PC-9 (cell line): ENCODE data around the gene FEM1C. TPM values are rescaled to one million over a fixed set of nuclear protein-coding genes. Genes with fewer than 3 reads are reported as not detected.

Source experiments
- BruUV-seq: library from RNA; stranded (reverse); fragments of 400-500 nt; replicated peaks from 2 replicates; lab custom pipeline; 2021; lab: Mats Ljungman, UMichigan
- CTCF ChIA-PET: fragments of 300-600 bp; sonication (Branson Sonifier 250); formaldehyde crosslinking; loops from one replicate; lab custom pipeline; 2022; ENCODE audit warnings: antibody characterized with exemption; lab: Charles Lee
- POLR2A ChIA-PET: fragments of 300-600 bp; sonication (Branson Sonifier 250); formaldehyde crosslinking; loops from one replicate; lab custom pipeline; 2022; ENCODE audit warnings: antibody characterized with exemption; ENCODE audit not compliant: unreplicated experiment; lab: Charles Lee
- DNase-seq, 2 experiments: peaks; one replicate each; pipeline versions ENCODE4 v3.0.0 to v3.0.0-alpha.2; 2015 to 2022; ENCODE audit warnings: mixed read lengths in 1 of 2
- H2AFZ ChIP-seq: fragments of 200-600 bp; sonication (generic); 2 replicates; pipeline ENCODE4 v1.8.1; 2017; ENCODE audit warnings: antibody characterized with exemption
- H3F3A ChIP-seq: fragments of 200-600 bp; sonication (generic); 2 replicates; pipeline ENCODE4 v1.8.1; 2017; ENCODE audit warnings: antibody characterized with exemption, mild to moderate bottlenecking, low read depth; ENCODE audit not compliant: insufficient read depth
- H3K27ac ChIP-seq: fragments of 200-600 bp; sonication (generic); 2 replicates; pipeline ENCODE4 v1.6.1; 2016; ENCODE audit warnings: mixed run types
- H3K27me3 ChIP-seq: fragments of 200-600 bp; sonication (generic); 2 replicates; pipeline ENCODE4 v1.6.1; 2016; ENCODE audit warnings: low read depth, mixed run types; ENCODE audit not compliant: insufficient read depth
- H3K36me3 ChIP-seq: fragments of 200-600 bp; sonication (generic); 2 replicates; pipeline ENCODE4 v1.6.1; 2016; ENCODE audit warnings: low read depth, mixed run types
- H3K4me1 ChIP-seq: fragments of 200-600 bp; sonication (generic); replicated peaks from 2 replicates; pipeline ENCODE4 v1.6.1; 2016; ENCODE audit warnings: mixed run types; ENCODE audit not compliant: insufficient read depth
- H3K4me2 ChIP-seq: fragments of 200-600 bp; sonication (generic); 2 replicates; pipeline ENCODE4 v1.6.1; 2017; ENCODE audit warnings: mixed run types
- H3K4me3 ChIP-seq: fragments of 200-600 bp; sonication (generic); 2 replicates; pipeline ENCODE4 v1.6.1; 2016; ENCODE audit warnings: mixed run types
- H3K79me2 ChIP-seq: fragments of 200-600 bp; sonication (generic); 2 replicates; pipeline ENCODE4 v1.6.1; 2017; ENCODE audit warnings: low read depth, mixed run types
- H3K9me2 ChIP-seq: fragments of 200-600 bp; sonication (generic); 2 replicates; pipeline ENCODE4 v1.8.1; 2017; ENCODE audit warnings: mild to moderate bottlenecking; ENCODE audit not compliant: insufficient read depth
- H3K9me3 ChIP-seq: fragments of 200-600 bp; sonication (generic); 2 replicates; pipeline ENCODE4 v1.8.1; 2016; ENCODE audit warnings: low read depth; ENCODE audit not compliant: insufficient read depth
- H4K20me1 ChIP-seq: fragments of 200-600 bp; sonication (generic); 2 replicates; pipeline ENCODE4 v1.8.1; 2017; ENCODE audit not compliant: insufficient read depth
- CTCF ChIP-seq: fragments of 200-600 bp; sonication (generic); conservative IDR thresholded peaks from 2 replicates; pipeline ENCODE4 v1.6.1; 2017; ENCODE audit warnings: mixed run types, antibody characterized with exemption, mild to moderate bottlenecking, moderate library complexity
- EZH2 ChIP-seq: fragments of 200-600 bp; sonication (generic); IDR thresholded peaks from 2 replicates; pipeline ENCODE4 v1.8.0; 2017; ENCODE audit warnings: antibody characterized with exemption, low read depth
- intact Hi-C: fragments of 100-400 bp; cut with micrococcal nuclease; formaldehyde crosslinking; loops from one replicate; pipeline ENCODE4 v1.10.0; 2022; ENCODE audit not compliant: unreplicated experiment
- total RNA-seq: library from RNA; stranded (reverse); gene quantifications from 2 replicates; pipeline ENCODE4 v1.2.3, GENCODE V29; 2021

FEM1C gene
- total RNA-seq, 1 experiment from 2014 or later, result 15.9 TPM

- no peaks in the 10 kb centered on the region for H3K27me3 ChIP-seq
- intact Hi-C loops, result no loop called here
- no peak for DNase-seq
- no peak overlapping the region for H3K4me2 ChIP-seq
- H3K79me2 ChIP-seq, result no peaks in the 10 kb centered on the region
- ChIA-PET POLR2A (no interaction called here), CTCF (no interaction called here)
- peaks cover 9% of the 10 kb centered on the region for H3K4me1 ChIP-seq
- H3F3A ChIP-seq, result no peaks in the 10 kb centered on the region
- H3K9me2 ChIP-seq, result no peaks in the 10 kb centered on the region
- no TSS peak for BruUV-seq
- H2AFZ ChIP-seq, result no peak overlapping the region
- no peak overlapping the region for H3K4me3 ChIP-seq
- peaks cover 3% of the 10 kb centered on the region; the same call in 1 of the 2 replicates for H3K9me3 ChIP-seq
- no peak for TF ChIP-seq EZH2
- no peak for TF ChIP-seq CTCF
- H4K20me1 ChIP-seq, result no peaks in the 10 kb centered on the region
- no peaks in the 10 kb centered on the region for H3K36me3 ChIP-seq
- H3K27ac ChIP-seq, result no peak overlapping the region
Observed at GRCh38 chr5:115571441-115571878, 26.9 kb upstream of the FEM1C start.

- intact Hi-C loops, result no loop called here
- Histone ChIP-seq H3K4me2 (no peak overlapping the region), H3K36me3 (no peaks in the 10 kb centered on the region)
Observed at GRCh38 chr5:115568668-115569067, 24.1 kb upstream of the FEM1C start.

GRCh38 chr5:115565233-115565632 lies 20.7 kb upstream of the FEM1C start:
- ChIA-PET POLR2A (no interaction called here), CTCF (no interaction called here)
- intact Hi-C loops, result no loop called here

More at GRCh38 chr5:115568668-115569067, 24.1 kb upstream of the FEM1C start:
- no peak for DNase-seq
- Histone ChIP-seq H3K27me3 (no peaks in the 10 kb centered on the region), H2AFZ (no peak overlapping the region), H3K79me2 (no peaks in the 10 kb centered on the region), H3K4me3 (no peak overlapping the region), H3K9me2 (no peaks in the 10 kb centered on the region), H4K20me1 (no peaks in the 10 kb centered on the region), H3K4me1 (no peaks in the 10 kb centered on the region), H3F3A (no peaks in the 10 kb centered on the region), H3K9me3 (peaks cover 3% of the 10 kb centered on the region; the same call in 1 of the 2 replicates), H3K27ac (no peak overlapping the region)
- CTCF ChIA-PET, result no interaction called here
- TF ChIP-seq EZH2 (no peak), CTCF (no peak)
- no TSS peak for BruUV-seq
- POLR2A ChIA-PET, result no interaction called here

More at GRCh38 chr5:115565233-115565632, 20.7 kb upstream of the FEM1C start:
- H3K36me3 ChIP-seq, result no peaks in the 10 kb centered on the region
- no peaks in the 10 kb centered on the region for H3K79me2 ChIP-seq
- no peaks in the 10 kb centered on the region for H3F3A ChIP-seq
- H3K27me3 ChIP-seq, result no peaks in the 10 kb centered on the region
- TF ChIP-seq CTCF (no peak), EZH2 (no peak)
- no peak overlapping the region for H3K27ac ChIP-seq
- H4K20me1 ChIP-seq, result no peaks in the 10 kb centered on the region
- no peak overlapping the region for H3K4me2 ChIP-seq
- H3K4me3 ChIP-seq, result no peak overlapping the region
- H2AFZ ChIP-seq, result no peak overlapping the region
- H3K9me2 ChIP-seq, result no peaks in the 10 kb centered on the region
- H3K4me1 ChIP-seq, result no peaks in the 10 kb centered on the region
- DNase-seq, result no peak
- BruUV-seq, result no TSS peak
- H3K9me3 ChIP-seq, result no peaks in the 10 kb centered on the region
